Activated T-helper 2 cell treated with anti-CD3 and anti-CD28 coated beads, Interferon-gamma antibody, Interleukin-2, Interleukin-4, amounts not matched to agents 10 μg/mL and 5 μg/mL and 100 μg/mL, durations not matched to agents 14 hours and 24 hours and 36 hours (primary cell): ENCODE measurements around the gene B3GNT3. TPM values are rescaled to one million over a fixed set of nuclear protein-coding genes. Genes with fewer than 3 reads are reported as not detected.

ENCODE experiments used
- DNase-seq: peaks from one replicate; pipeline ENCODE4 v3.0.0; 2021; ENCODE audit warnings: low spot score
- H3K27ac Mint-ChIP-seq: one replicate; pipeline ENCODE4 v1.8.0; 2021; ENCODE audit warnings: mixed read lengths
- H3K27me3 Mint-ChIP-seq: one replicate; pipeline ENCODE4 v1.8.0; 2021; ENCODE audit warnings: low read depth, mixed read lengths
- H3K36me3 Mint-ChIP-seq: one replicate; pipeline ENCODE4 v1.8.0; 2021; ENCODE audit warnings: low read depth, mixed read lengths
- H3K4me1 Mint-ChIP-seq: one replicate; pipeline ENCODE4 v1.8.0; 2021; ENCODE audit warnings: low read depth, mixed read lengths
- H3K4me3 Mint-ChIP-seq: one replicate; pipeline ENCODE4 v1.8.0; 2021; ENCODE audit warnings: low read depth, mild to moderate bottlenecking, moderate library complexity, mixed read lengths
- H3K9me3 Mint-ChIP-seq: one replicate; pipeline ENCODE4 v1.8.0; 2021; ENCODE audit warnings: mixed read lengths
- intact Hi-C: fragments of 100-400 bp; cut with micrococcal nuclease; formaldehyde crosslinking; loops from one replicate; pipeline ENCODE4 v1.15.1; 2023
- total RNA-seq: library from RNA; stranded (reverse); gene quantifications from 2 replicates; pipeline ENCODE4 v1.2.3, GENCODE V29; 2022

The B3GNT3 gene
- total RNA-seq, 1 donor from 2014 or later = not detected

DNA sequence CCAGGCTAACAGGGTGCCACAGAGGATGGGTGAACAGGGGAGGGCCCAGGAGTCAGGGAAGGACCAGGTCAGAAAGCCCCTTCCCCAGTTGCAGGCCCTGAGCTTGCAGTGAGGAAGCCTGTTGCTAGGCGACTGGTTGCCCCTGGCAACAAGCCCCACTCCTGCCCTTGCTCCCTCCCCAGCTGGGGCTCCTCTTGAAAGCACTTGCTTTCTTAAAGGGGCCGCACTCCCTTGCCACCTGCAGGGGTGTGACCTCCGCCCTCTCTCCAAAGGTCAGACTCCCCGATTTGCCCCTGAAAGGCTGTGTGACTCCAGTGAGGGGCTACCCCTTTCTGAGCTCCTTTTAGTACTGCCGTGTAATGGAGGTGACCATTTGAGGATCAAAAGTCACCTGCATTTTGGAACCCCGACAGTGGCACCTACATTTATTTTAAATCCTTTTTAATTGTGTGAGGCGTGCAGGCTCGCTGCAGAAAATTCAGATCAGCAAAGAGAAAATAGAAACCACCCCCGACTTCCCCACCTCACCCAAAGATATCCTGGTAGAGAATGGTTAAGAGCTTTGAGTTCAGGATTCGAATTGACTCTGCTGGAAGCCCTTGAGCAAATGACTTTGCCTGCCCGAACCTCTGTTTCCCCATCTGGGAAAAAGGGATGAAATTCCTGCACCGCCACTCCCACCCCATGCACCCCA is 38.8 kb upstream of the B3GNT3 start:
- Mint-ChIP-seq H3K4me1 (peaks cover 28% of the 10 kb centered on the region), H3K36me3 (peaks cover 70% of the 10 kb centered on the region), H3K4me3 (no peak overlapping the region), H3K9me3 (no peaks in the 10 kb centered on the region), H3K27ac (peak overlapping the region; percentile 53), H3K27me3 (no peaks in the 10 kb centered on the region)
- no peak for DNase-seq
- intact Hi-C loops = no loop called here

DNA sequence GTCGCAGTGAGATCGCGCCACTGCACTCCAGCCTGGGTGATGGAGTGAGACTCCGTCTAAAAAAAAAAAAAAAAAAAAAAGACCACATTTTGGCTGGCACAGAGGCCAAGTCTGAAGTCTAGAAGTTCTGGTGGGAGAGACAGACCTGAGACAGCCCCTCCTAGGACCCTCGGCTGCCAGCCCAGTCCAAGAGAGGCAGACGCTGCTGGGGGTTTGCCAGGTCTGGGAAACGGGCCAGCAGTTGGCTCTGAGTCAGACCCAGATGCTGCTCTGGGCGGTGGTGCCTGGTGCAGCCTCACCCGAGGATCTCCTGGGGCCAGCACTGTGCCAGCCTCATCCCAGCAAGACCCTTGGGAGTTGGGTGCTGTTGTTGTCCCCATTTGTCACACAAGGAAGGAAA is 37.8 kb upstream of the B3GNT3 start:
- Mint-ChIP-seq H3K36me3 (peaks cover 68% of the 10 kb centered on the region), H3K27me3 (no peaks in the 10 kb centered on the region), H3K4me3 (no peak overlapping the region), H3K4me1 (peaks cover 20% of the 10 kb centered on the region), H3K9me3 (no peaks in the 10 kb centered on the region), H3K27ac (no peak overlapping the region)
- intact Hi-C loops = no loop called here
- DNase-seq = no peak

GRCh38 chr19:17758515-17758914 is 36.4 kb upstream of the B3GNT3 start:
- Mint-ChIP-seq H3K9me3 (no peaks in the 10 kb centered on the region), H3K27ac (no peak overlapping the region), H3K27me3 (no peaks in the 10 kb centered on the region), H3K36me3 (peaks cover 77% of the 10 kb centered on the region), H3K4me3 (no peak overlapping the region), H3K4me1 (peaks cover 20% of the 10 kb centered on the region)
- intact Hi-C loops = no loop called here
- DNase-seq = no peak

- no peak for DNase-seq
- Mint-ChIP-seq H3K36me3 (peaks cover 71% of the 10 kb centered on the region), H3K4me1 (peaks cover 13% of the 10 kb centered on the region), H3K27ac (no peak overlapping the region), H3K4me3 (no peak overlapping the region), H3K27me3 (no peaks in the 10 kb centered on the region), H3K9me3 (no peaks in the 10 kb centered on the region)
- intact Hi-C loops = no loop called here
Measured at GRCh38 chr19:17761148-17761547, 33.8 kb upstream of the B3GNT3 start.

GRCh38 chr19:17762505-17763229 is 32.3 kb upstream of the B3GNT3 start:
- Mint-ChIP-seq H3K4me3 (no peak overlapping the region), H3K27me3 (no peaks in the 10 kb centered on the region), H3K27ac (no peak overlapping the region), H3K36me3 (peaks cover 70% of the 10 kb centered on the region), H3K4me1 (peaks cover 10% of the 10 kb centered on the region), H3K9me3 (no peaks in the 10 kb centered on the region)
- intact Hi-C loops = no loop called here
- DNase-seq = no peak

GRCh38 chr19:17764348-17764747 is 30.6 kb upstream of the B3GNT3 start:
- Mint-ChIP-seq H3K27me3 (no peaks in the 10 kb centered on the region), H3K36me3 (peaks cover 66% of the 10 kb centered on the region), H3K9me3 (no peaks in the 10 kb centered on the region), H3K27ac (no peak overlapping the region), H3K4me1 (peaks cover 5% of the 10 kb centered on the region), H3K4me3 (no peak overlapping the region)
- intact Hi-C loops = no loop called here
- no peak for DNase-seq

- Mint-ChIP-seq H3K4me3 (no peak overlapping the region), H3K36me3 (peaks cover 63% of the 10 kb centered on the region), H3K27ac (no peak overlapping the region), H3K4me1 (peaks cover 5% of the 10 kb centered on the region), H3K9me3 (no peaks in the 10 kb centered on the region), H3K27me3 (no peaks in the 10 kb centered on the region)
- intact Hi-C loops = no loop called here
- DNase-seq = no peak
Measured at GRCh38 chr19:17765069-17765618, 29.8 kb upstream of the B3GNT3 start.

DNA sequence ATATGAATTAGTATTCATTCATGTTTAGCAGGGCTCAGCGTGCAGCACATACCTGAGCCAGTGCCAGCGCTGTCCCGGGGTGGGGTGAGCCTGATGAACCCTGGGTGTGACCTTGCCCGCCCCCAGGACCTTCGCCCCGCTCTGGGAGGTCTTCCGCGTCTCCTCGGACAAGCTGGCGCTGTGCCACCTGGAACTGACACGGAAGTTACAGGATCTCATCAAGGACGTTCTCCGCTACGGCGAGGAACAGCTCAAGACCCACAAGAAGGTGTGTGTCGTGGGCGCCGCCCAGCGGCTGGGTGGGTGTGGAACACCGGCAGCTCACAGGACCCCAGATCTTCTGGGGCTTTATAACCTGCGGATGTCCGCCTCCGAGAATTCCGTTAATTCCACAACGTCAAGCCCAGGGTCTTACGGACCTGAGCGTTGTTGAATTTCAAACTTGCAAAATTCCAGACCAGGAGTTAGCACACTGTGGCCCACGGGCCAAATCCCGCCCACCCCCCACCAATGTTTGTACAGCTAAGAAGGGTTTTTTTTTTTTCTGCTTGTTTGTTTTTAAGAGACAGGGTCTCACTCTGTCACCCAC is 28.3 kb upstream of the B3GNT3 start:
- DNase-seq = peak; percentile 38
- intact Hi-C loops = no loop called here
- no peak overlapping the region for H3K27ac Mint-ChIP-seq
- no peaks in the 10 kb centered on the region for H3K27me3 Mint-ChIP-seq
- peaks cover 5% of the 10 kb centered on the region for H3K4me1 Mint-ChIP-seq
- H3K4me3 Mint-ChIP-seq = no peak overlapping the region
- H3K9me3 Mint-ChIP-seq = no peaks in the 10 kb centered on the region
- peaks cover 58% of the 10 kb centered on the region for H3K36me3 Mint-ChIP-seq

DNA sequence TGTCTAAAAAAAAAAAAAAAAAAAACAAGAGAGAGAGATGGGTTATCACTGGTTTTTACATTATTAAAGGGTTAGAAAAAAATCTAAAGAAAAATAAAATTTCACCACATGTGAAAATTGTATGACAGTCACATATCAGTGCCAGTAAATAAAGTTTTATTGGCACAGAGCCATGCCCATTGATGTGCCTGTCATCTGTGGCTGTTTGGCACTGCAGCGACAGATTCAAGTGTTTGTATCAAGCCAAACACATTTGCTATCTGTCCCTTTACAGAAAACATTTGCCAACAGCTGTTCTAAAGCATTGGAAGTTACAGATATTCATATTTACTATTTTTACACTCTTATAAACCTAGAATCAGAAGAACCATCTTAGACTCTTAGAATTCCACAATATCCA is 27.4 kb upstream of the B3GNT3 start:
- Mint-ChIP-seq H3K4me1 (peaks cover 5% of the 10 kb centered on the region), H3K36me3 (peaks cover 62% of the 10 kb centered on the region), H3K27ac (no peak overlapping the region), H3K4me3 (no peak overlapping the region), H3K27me3 (no peaks in the 10 kb centered on the region), H3K9me3 (no peaks in the 10 kb centered on the region)
- intact Hi-C loops = no loop called here
- DNase-seq = no peak

- Mint-ChIP-seq H3K9me3 (no peaks in the 10 kb centered on the region), H3K36me3 (peaks cover 67% of the 10 kb centered on the region), H3K27ac (no peak overlapping the region), H3K27me3 (no peaks in the 10 kb centered on the region), H3K4me1 (peaks cover 3% of the 10 kb centered on the region), H3K4me3 (no peak overlapping the region)
- intact Hi-C loops = no loop called here
- no peak for DNase-seq
Measured at GRCh38 chr19:17770613-17771012, 24.3 kb upstream of the B3GNT3 start.

DNA sequence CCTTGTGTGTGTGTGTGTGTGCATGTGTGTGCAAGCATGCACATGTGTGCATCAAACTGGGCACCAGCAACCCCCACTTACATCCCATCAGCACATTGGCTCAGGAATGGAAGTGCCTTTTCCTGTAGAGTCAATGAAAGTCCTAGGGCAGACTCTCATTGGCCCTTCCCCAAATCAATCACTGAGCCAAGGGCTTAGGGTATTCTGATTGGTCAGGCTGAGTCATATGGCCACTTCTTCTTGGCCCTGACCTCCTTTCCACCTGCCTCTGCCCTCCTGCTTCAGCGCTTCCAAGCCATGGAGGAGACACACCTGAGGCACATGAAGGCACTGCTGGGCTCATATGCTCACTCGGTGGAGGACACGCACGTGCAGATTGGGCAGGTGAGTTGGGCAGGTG is 22.8 kb upstream of the B3GNT3 start:
- H3K9me3 Mint-ChIP-seq = no peaks in the 10 kb centered on the region
- H3K27me3 Mint-ChIP-seq = no peaks in the 10 kb centered on the region
- peaks cover 5% of the 10 kb centered on the region for H3K4me1 Mint-ChIP-seq
- no peak overlapping the region for H3K4me3 Mint-ChIP-seq
- peak overlapping the region; percentile 36 for H3K27ac Mint-ChIP-seq
- peaks cover 65% of the 10 kb centered on the region for H3K36me3 Mint-ChIP-seq
- intact Hi-C loops = no loop called here
- DNase-seq = no peak

- no peak overlapping the region for H3K4me3 Mint-ChIP-seq
- DNase-seq = no peak
- peaks cover 71% of the 10 kb centered on the region for H3K36me3 Mint-ChIP-seq
- no peaks in the 10 kb centered on the region for H3K9me3 Mint-ChIP-seq
- no peaks in the 10 kb centered on the region for H3K27me3 Mint-ChIP-seq
- no peak overlapping the region for H3K27ac Mint-ChIP-seq
- intact Hi-C loops = loop anchor here (5.0 kb wide), 1 partner anchor 58 kb away; the partner anchor contains the start of gene MAP1S
- peaks cover 12% of the 10 kb centered on the region for H3K4me1 Mint-ChIP-seq
Measured at GRCh38 chr19:17775245-17775927, 19.6 kb upstream of the B3GNT3 start.
